ENCODE results near the gene KCNQ1. TPM values are rescaled to one million over a fixed set of nuclear protein-coding genes. Genes with fewer than 3 reads are reported as not detected.

Gene KCNQ1
- total RNA-seq, 1 donor from 2014 or later = 0.86 TPM

DNA sequence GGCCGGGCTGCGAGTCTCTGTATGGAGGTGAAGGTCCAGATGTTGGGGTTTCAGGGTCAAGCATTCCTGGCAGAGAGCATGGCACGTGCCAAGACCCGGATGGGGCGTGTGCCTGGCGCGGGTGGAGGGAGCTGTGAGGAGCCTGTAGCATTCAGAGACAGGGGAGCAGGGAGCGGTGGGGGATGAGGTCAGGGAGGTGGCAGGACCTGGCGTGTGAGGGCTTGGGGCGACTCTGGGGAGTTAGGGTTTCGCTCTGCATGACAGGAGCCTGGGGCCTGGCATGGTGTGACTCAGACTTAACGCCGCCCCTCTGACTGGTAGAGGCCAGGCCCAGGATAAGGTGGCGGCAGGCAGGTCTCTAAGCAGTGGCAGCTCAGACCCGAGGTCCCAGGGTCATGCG, 103.0 kb downstream of the KCNQ1 start:
- no peaks in the 10 kb centered on the region for H3K4me1 Mint-ChIP-seq
- H3K27me3 Mint-ChIP-seq (ENCODE audit: low read depth) = no peaks in the 10 kb centered on the region
- H3K36me3 Mint-ChIP-seq (ENCODE audit: low read depth) = peaks cover 2% of the 10 kb centered on the region
- no peak for DNase-seq (ENCODE audit: low read depth, low spot score)
- TF ChIP-seq, protein P1, sequence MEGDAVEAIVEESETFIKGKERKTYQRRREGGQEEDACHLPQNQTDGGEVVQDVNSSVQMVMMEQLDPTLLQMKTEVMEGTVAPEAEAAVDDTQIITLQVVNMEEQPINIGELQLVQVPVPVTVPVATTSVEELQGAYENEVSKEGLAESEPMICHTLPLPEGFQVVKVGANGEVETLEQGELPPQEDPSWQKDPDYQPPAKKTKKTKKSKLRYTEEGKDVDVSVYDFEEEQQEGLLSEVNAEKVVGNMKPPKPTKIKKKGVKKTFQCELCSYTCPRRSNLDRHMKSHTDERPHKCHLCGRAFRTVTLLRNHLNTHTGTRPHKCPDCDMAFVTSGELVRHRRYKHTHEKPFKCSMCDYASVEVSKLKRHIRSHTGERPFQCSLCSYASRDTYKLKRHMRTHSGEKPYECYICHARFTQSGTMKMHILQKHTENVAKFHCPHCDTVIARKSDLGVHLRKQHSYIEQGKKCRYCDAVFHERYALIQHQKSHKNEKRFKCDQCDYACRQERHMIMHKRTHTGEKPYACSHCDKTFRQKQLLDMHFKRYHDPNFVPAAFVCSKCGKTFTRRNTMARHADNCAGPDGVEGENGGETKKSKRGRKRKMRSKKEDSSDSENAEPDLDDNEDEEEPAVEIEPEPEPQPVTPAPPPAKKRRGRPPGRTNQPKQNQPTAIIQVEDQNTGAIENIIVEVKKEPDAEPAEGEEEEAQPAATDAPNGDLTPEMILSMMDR (conservative IDR thresholded peaks at IDR 0.05) = no peak
- H3K4me3 Mint-ChIP-seq = no peak overlapping the region
- H3K27ac Mint-ChIP-seq (ENCODE audit: unreplicated experiment) = no peak overlapping the region
- peaks cover 3% of the 10 kb centered on the region for H3K9me3 Mint-ChIP-seq

DNA sequence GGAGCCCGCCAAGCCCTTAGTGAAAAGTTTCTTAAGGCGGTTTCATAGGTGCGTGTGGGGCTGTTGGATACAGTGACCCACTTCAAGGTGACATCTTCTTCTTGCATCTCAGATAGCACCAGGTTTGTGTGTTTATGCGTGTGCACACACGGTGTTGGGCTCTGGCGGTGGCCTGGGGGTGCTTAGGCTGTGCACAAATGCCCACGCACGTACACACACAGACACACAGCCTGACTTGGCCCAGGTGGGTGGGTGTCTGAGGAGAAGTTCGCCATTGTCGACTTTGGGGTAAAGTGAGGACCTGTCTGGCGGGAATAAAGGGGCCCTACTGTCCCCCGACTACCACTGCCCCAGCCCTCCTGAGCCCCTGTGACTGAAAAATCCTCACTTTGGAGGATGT, 103.8 kb downstream of the KCNQ1 start:
- Mint-ChIP-seq H3K4me1 (no peaks in the 10 kb centered on the region), H3K27me3 (ENCODE audit: low read depth) (no peaks in the 10 kb centered on the region), H3K36me3 (ENCODE audit: low read depth) (peaks cover 2% of the 10 kb centered on the region), H3K27ac (ENCODE audit: unreplicated experiment) (no peak overlapping the region), H3K9me3 (peaks cover 3% of the 10 kb centered on the region), H3K4me3 (no peak overlapping the region)
- TF ChIP-seq, protein P1 (conservative IDR thresholded peaks at IDR 0.05) = no peak
- no peak for DNase-seq (ENCODE audit: low read depth, low spot score)

DNA sequence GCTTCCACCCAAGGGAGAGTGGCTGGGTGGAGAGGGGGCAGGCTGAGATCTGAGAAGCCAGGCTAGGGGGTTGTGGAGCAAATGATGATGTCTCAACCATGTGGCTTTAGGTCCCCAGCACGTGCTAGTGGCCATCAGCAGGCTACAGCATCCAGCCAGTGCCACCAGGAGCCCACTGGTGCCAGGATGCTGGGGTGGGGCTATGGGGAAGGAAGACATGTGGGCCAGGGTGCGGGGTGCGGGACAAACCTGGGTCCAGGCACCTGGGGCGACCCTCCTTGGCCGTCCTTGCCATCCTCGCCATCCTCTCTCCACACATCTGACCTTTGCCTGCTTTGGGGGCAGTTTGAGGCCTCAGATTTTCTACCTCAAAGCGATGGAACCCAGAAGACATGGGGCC, 104.3 kb downstream of the KCNQ1 start:
- peaks cover 1% of the 10 kb centered on the region for H3K4me1 Mint-ChIP-seq

DNA sequence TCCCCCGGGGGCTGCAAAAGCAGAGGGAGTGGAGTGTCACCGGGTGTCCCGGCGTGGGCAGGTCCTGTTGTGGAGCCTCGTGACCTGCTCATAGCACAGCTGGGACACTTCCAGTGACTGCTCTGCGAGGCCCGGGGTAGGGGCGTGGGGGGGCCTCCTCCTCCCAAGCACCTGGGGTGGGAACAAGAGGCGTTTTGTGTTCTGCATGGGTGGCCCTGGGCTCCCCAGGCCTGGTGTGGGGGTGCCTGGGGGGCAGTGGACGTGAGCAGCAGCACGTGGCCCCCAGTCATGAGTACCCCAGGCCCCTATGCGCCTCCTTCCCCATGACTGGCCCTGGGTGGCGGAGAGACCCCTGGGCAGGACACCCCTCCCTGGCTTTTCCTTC, 104.7 kb downstream of the KCNQ1 start:
- H3K4me3 Mint-ChIP-seq = no peak overlapping the region
- H3K9me3 Mint-ChIP-seq = peaks cover 3% of the 10 kb centered on the region
- H3K36me3 Mint-ChIP-seq (ENCODE audit: low read depth) = peaks cover 2% of the 10 kb centered on the region
- peaks cover 6% of the 10 kb centered on the region for H3K4me1 Mint-ChIP-seq
- no peak for DNase-seq (ENCODE audit: low read depth, low spot score)
- TF ChIP-seq, protein P1 (conservative IDR thresholded peaks at IDR 0.05) = no peak
- H3K27ac Mint-ChIP-seq (ENCODE audit: unreplicated experiment) = no peak overlapping the region
- no peaks in the 10 kb centered on the region for H3K27me3 Mint-ChIP-seq (ENCODE audit: low read depth)

More for the DNA sequence above, 104.3 kb downstream of the KCNQ1 start:
- Mint-ChIP-seq H3K4me3 (no peak overlapping the region), H3K27me3 (ENCODE audit: low read depth) (no peaks in the 10 kb centered on the region), H3K9me3 (peaks cover 3% of the 10 kb centered on the region), H3K36me3 (ENCODE audit: low read depth) (peaks cover 2% of the 10 kb centered on the region), H3K27ac (ENCODE audit: unreplicated experiment) (no peak overlapping the region)
- TF ChIP-seq, protein P1 (conservative IDR thresholded peaks at IDR 0.05) = no peak
- no peak for DNase-seq (ENCODE audit: low read depth, low spot score)

DNA sequence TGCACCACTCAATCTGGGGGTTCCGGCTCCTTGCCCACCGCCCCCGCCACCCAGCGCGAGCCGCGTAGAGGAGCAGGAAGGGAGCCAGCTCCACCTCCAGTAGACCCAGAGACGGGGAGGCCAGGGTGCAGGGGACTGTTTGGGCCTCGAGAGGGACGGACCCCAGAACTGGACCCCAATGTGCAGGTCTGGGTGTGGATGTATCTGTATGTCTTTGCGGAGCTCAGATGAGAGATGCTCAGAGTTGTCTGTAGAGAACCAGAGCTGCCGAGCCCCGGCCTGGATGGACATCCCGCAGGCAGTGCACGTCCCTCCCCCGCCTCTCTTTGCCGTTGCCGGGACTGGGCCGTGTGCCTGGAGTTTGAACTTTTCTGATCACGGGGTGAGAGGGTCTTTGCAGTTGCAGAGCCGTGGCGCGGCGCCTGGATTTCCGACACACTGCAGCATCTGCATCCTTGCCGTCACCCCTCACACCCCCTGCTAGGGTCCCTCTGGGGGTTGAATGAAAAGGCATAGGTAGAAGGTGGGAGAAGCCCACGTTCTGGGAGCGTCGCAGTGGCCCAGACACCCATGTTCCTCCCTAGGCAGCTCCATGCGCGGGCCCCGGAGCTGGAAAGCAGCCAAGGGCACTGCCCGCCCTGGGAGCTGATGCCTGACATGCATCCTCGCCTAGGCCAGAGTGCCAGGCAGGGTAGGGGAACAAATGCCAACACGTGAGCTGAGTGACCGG, 105.2 kb downstream of the KCNQ1 start:
- Mint-ChIP-seq H3K4me1 (peaks cover 11% of the 10 kb centered on the region), H3K9me3 (peaks cover 3% of the 10 kb centered on the region), H3K27me3 (ENCODE audit: low read depth) (no peaks in the 10 kb centered on the region), H3K4me3 (no peak overlapping the region), H3K36me3 (ENCODE audit: low read depth) (peaks cover 2% of the 10 kb centered on the region), H3K27ac (ENCODE audit: unreplicated experiment) (no peak overlapping the region)
- TF ChIP-seq, protein P1 (conservative IDR thresholded peaks at IDR 0.05) = no peak
- DNase-seq (ENCODE audit: low read depth, low spot score) = no peak
